A375 (cell line): Measurements from ENCODE around the gene CEMP1. TPM values are rescaled to one million over a fixed set of nuclear protein-coding genes. Genes with fewer than 3 reads are reported as not detected.

Source experiments
- small RNA-seq: library from RNA; depleted of rRNA; stranded (forward); fragments of <200 nt; gene quantifications from one replicate; pipeline ENCODE3, GENCODE V24; 2014
- total RNA-seq: library from RNA; depleted of rRNA; stranded (reverse); fragments of >200 nt; shearing (Covaris generic); gene quantifications from 2 replicates; pipeline ENCODE4 v1.2.3, GENCODE V29; 2014; rRNA removed

Gene CEMP1
- total RNA-seq, result 0.45 TPM in 1 of 2 replicates, not detected in the other

GRCh38 chr16:2531371-2531695 is at the start of gene CEMP1:
CEMP1 (minus strand) TSS chr16:2531408; CDS start chr16:2531073, 335 bp downstream.

GRCh38 chr16:2537451-2538379 is 6.5 kb upstream of the CEMP1 start, which contains the start of gene PDPK1:
PDPK1 (plus strand) TSS chr16:2538021; CDS start chr16:2538113, 92 bp downstream.

GRCh38 chr16:2520097-2520783 is 11.0 kb downstream of the CEMP1 start, which contains the start of gene AMDHD2:
AMDHD2 (plus strand) TSS chr16:2520371; CDS start chr16:2520459, 88 bp downstream.

GRCh38 chr16:2513405-2514332 is 17.5 kb downstream of the CEMP1 start, which contains the start of gene ATP6V0C:
ATP6V0C (plus strand) TSS chr16:2513952; CDS start chr16:2514104, 152 bp downstream.

Small RNAs within 50 kb of the gene (small RNA-seq; reads per million reads assigned to genes)
- gene AC093525.1, result not detected
- not detected for gene MIR3178

Other genes starting within 250 kb of the CEMP1 start
- 0.40 and 0.60 TPM in 2 replicates for gene ABCA3, start 190.7 kb downstream of the CEMP1 start, total RNA-seq
- gene CCNF, start 102.0 kb downstream of the CEMP1 start, total RNA-seq, result 39.2 and 42.2 TPM in 2 replicates
- gene TEDC2, start 71.3 kb downstream of the CEMP1 start, total RNA-seq, result 33.7 and 40.7 TPM in 2 replicates
- gene NTN3, start 60.1 kb downstream of the CEMP1 start, total RNA-seq, result 0.37 and 0.64 TPM in 2 replicates
- gene TBC1D24, start 56.3 kb downstream of the CEMP1 start, total RNA-seq, result 12.4 and 13.9 TPM in 2 replicates
- gene ATP6V0C, start 17.5 kb downstream of the CEMP1 start, total RNA-seq, result 28.7 and 48.4 TPM in 2 replicates
- 47.6 and 52.2 TPM in 2 replicates for gene AMDHD2, start 11.0 kb downstream of the CEMP1 start, total RNA-seq
- gene PDPK1, start 6.6 kb upstream of the CEMP1 start, total RNA-seq, result 11.7 and 14.0 TPM in 2 replicates
- 37.5 and 40.6 TPM in 2 replicates for gene KCTD5, start 151.1 kb upstream of the CEMP1 start, total RNA-seq
- 0.64 and 1.5 TPM in 2 replicates for gene PRSS27, start 188.8 kb upstream of the CEMP1 start, total RNA-seq
- 99.8 and 114 TPM in 2 replicates for gene SRRM2, start 221.2 kb upstream of the CEMP1 start, total RNA-seq
- 281 and 333 TPM in 2 replicates for gene ELOB, start 245.9 kb upstream of the CEMP1 start, total RNA-seq